H9 (cell line): ENCODE data around the gene DMXL1. TPM values are rescaled to one million over a fixed set of nuclear protein-coding genes. Genes with fewer than 3 reads are reported as not detected.

ENCODE experiments used
- DNase-seq: peaks from one replicate; pipeline ENCODE4 v3.0.0-alpha.2; 2017
- H2AFZ ChIP-seq: one replicate; pipeline ENCODE4 v1.6.1; 2013; ENCODE audit warnings: mild to moderate bottlenecking, low read length, control low read depth, moderate library complexity
- H2AK5ac ChIP-seq: 2 replicates; pipeline ENCODE4 v1.6.1; 2013; ENCODE audit warnings: low read length, control low read depth, mixed read lengths; ENCODE audit not compliant: insufficient read length
- H2BK120ac ChIP-seq: one replicate; pipeline ENCODE4 v1.6.1; 2013; ENCODE audit warnings: low read depth, mild to moderate bottlenecking, low read length, control low read depth, inconsistent platforms; ENCODE audit not compliant: poor library complexity, severe bottlenecking
- H2BK12ac ChIP-seq: 2 replicates; pipeline ENCODE4 v1.6.1; 2013; ENCODE audit warnings: low read length, control low read depth, mixed read lengths, low read depth; ENCODE audit not compliant: insufficient read length
- H2BK15ac ChIP-seq: 2 replicates; pipeline ENCODE4 v1.6.1; 2013; ENCODE audit warnings: low read depth, low read length, control low read depth
- H2BK20ac ChIP-seq: one replicate; pipeline ENCODE4 v1.6.1; 2013; ENCODE audit warnings: low read depth, mild to moderate bottlenecking, low read length, control low read depth, inconsistent platforms; ENCODE audit not compliant: poor library complexity, severe bottlenecking
- H2BK5ac ChIP-seq: 2 replicates; pipeline ENCODE4 v1.6.1; 2013; ENCODE audit warnings: low read length, control low read depth, mixed read lengths; ENCODE audit not compliant: insufficient read length
- H3K14ac ChIP-seq: 2 replicates; pipeline ENCODE4 v1.6.1; 2013; ENCODE audit warnings: low read length, control low read depth; ENCODE audit not compliant: insufficient read depth
- H3K18ac ChIP-seq: 2 replicates; pipeline ENCODE4 v1.6.1; 2013; ENCODE audit warnings: low read depth, mild to moderate bottlenecking, mixed read lengths, low read length, control low read depth; ENCODE audit not compliant: insufficient read length
- H3K23ac ChIP-seq: 2 replicates; pipeline ENCODE4 v1.6.1; 2013; ENCODE audit warnings: low read length, control low read depth, mixed read lengths, low read depth; ENCODE audit not compliant: insufficient read length
- H3K23me2 ChIP-seq: 2 replicates; pipeline ENCODE4 v1.6.1; 2013; ENCODE audit warnings: low read depth, mild to moderate bottlenecking, mixed read lengths, low read length, control low read depth; ENCODE audit not compliant: insufficient read length, poor library complexity, severe bottlenecking
- H3K27ac ChIP-seq: 2 replicates; pipeline ENCODE4 v1.5.1; 2013; ENCODE audit warnings: low read length, control low read depth, mixed read lengths, low read depth; ENCODE audit not compliant: insufficient read length
- H3K27me3 ChIP-seq: 2 replicates; pipeline ENCODE4 v1.6.1; 2013; ENCODE audit warnings: low read length, control low read depth, inconsistent platforms; ENCODE audit not compliant: insufficient read depth
- H3K4ac ChIP-seq: 2 replicates; pipeline ENCODE4 v1.6.1; 2013; ENCODE audit warnings: low read depth, mild to moderate bottlenecking, control low read depth, inconsistent platforms, low read length, moderate library complexity
- H3K4me1 ChIP-seq: 2 replicates; pipeline ENCODE4 v1.6.1; 2013; ENCODE audit warnings: low read length, control low read depth, inconsistent platforms; ENCODE audit not compliant: insufficient read depth
- H3K4me2 ChIP-seq: 2 replicates; pipeline ENCODE4 v1.6.1; 2013; ENCODE audit warnings: low read length, control low read depth, mixed read lengths; ENCODE audit not compliant: insufficient read length, insufficient read depth
- H3K56ac ChIP-seq: 2 replicates; pipeline ENCODE4 v1.6.1; 2013; ENCODE audit warnings: low read depth, mild to moderate bottlenecking, mixed read lengths, low read length, control low read depth; ENCODE audit not compliant: insufficient read length
- H3K79me1 ChIP-seq: 2 replicates; pipeline ENCODE4 v1.6.1; 2013; ENCODE audit warnings: low read depth, mild to moderate bottlenecking, moderate library complexity, low read length, control low read depth, inconsistent platforms; ENCODE audit not compliant: insufficient read depth, poor library complexity, severe bottlenecking
- H3K79me2 ChIP-seq: 2 replicates; pipeline ENCODE4 v1.6.1; 2013; ENCODE audit warnings: low read length, control low read depth, inconsistent platforms; ENCODE audit not compliant: insufficient read depth
- H3K9ac ChIP-seq: 2 replicates; pipeline ENCODE4 v1.6.1; 2013; ENCODE audit warnings: low read length, control low read depth, mixed read lengths; ENCODE audit not compliant: insufficient read length; ENCODE audit errors: extremely low read depth
- H3K9me3 ChIP-seq: one replicate; pipeline ENCODE4 v1.6.1; 2013; ENCODE audit warnings: low read depth, low read length, inconsistent platforms; ENCODE audit not compliant: control insufficient read depth
- H3T11ph ChIP-seq: one replicate; pipeline ENCODE4 v1.6.1; 2013; ENCODE audit warnings: mild to moderate bottlenecking, low read length, control low read depth, inconsistent platforms
- H4K20me1 ChIP-seq: one replicate; pipeline ENCODE4 v1.6.1; 2013; ENCODE audit not compliant: control insufficient read depth, insufficient read length, insufficient read depth
- H4K5ac ChIP-seq: 2 replicates; pipeline ENCODE4 v1.6.1; 2013; ENCODE audit warnings: low read depth, mild to moderate bottlenecking, mixed read lengths, low read length, control low read depth; ENCODE audit not compliant: insufficient read length
- H4K8ac ChIP-seq: replicated peaks from 2 replicates; pipeline ENCODE4 v1.6.1; 2013; ENCODE audit warnings: low read length, control low read depth, mixed read lengths, low read depth; ENCODE audit not compliant: insufficient read length
- H4K91ac ChIP-seq: 2 replicates; pipeline ENCODE4 v1.6.1; 2013; ENCODE audit warnings: low read depth, mild to moderate bottlenecking, moderate library complexity, mixed read lengths, low read length, control low read depth; ENCODE audit not compliant: insufficient read length
- H3K27ac Mint-ChIP-seq, 3 experiments: 2 replicates in 2 of 3; 3 replicates in 1 of 3; pipeline ENCODE4 v1.8.0; 2020 to 2021; ENCODE audit warnings: mixed read lengths in 3 of 3, mild to moderate bottlenecking in 1 of 3, moderate library complexity in 1 of 3
- H3K27me3 Mint-ChIP-seq: 2 replicates; pipeline ENCODE4 v1.8.0; 2021; ENCODE audit warnings: low read depth, mild to moderate bottlenecking, moderate library complexity, mixed read lengths
- H3K36me3 Mint-ChIP-seq, 3 experiments: 2 replicates in 2 of 3; 3 replicates in 1 of 3; pipeline ENCODE4 v1.8.0; 2020 to 2021; ENCODE audit warnings: low read depth in 3 of 3, mixed read lengths in 3 of 3; ENCODE audit not compliant: insufficient read depth in 1 of 3
- H3K4me1 Mint-ChIP-seq, 2 experiments: 2 replicates each; pipeline ENCODE4 v1.8.0; 2020; ENCODE audit warnings: mixed read lengths in 2 of 2
- H3K4me3 Mint-ChIP-seq, 2 experiments: 2 replicates in 1 of 2; 3 replicates in 1 of 2; pipeline ENCODE4 v1.8.0; 2020 to 2021; ENCODE audit warnings: mild to moderate bottlenecking in 2 of 2, mixed read lengths in 2 of 2, moderate library complexity in 1 of 2
- H3K9me3 Mint-ChIP-seq, 2 experiments: 2 replicates in 1 of 2; 3 replicates in 1 of 2; pipeline ENCODE4 v1.8.0; 2020; ENCODE audit warnings: mild to moderate bottlenecking in 2 of 2, mixed read lengths in 2 of 2, moderate library complexity in 1 of 2
- CTCF ChIP-seq: fragments of 200-600 bp; sonication (generic); conservative IDR thresholded peaks from 3 replicates; pipeline ENCODE4 v1.8.0; 2021; ENCODE audit warnings: antibody characterized with exemption, mild to moderate bottlenecking
- WGBS: extraction: QIAGEN DNeasy Blood & Tissue Kit; methylation state at CpG from one replicate; pipeline ENCODE4 v1.1.7; 2013; ENCODE audit warnings: missing lambda C conversion rate, low lambda C conversion rate, mixed read lengths; ENCODE audit not compliant: insufficient read length; ENCODE audit errors: extremely low coverage; 5-methylcytosine and 5-hydroxymethylcytosine counted together
- total RNA-seq: library from RNA; stranded (reverse); gene quantifications from 2 replicates; pipeline ENCODE4 v1.2.1, GENCODE V29; 2021

Gene DMXL1
- total RNA-seq, 1 experiment from 2014 or later, result 63.5 TPM

- Histone ChIP-seq H2AK5ac (no peak overlapping the region), H3K9me3 (no peaks in the 10 kb centered on the region), H4K5ac (no peak overlapping the region), H3K23ac (no peak overlapping the region), H3K27ac (peak overlapping the region; percentile 93), H3K79me2 (peaks cover 17% of the 10 kb centered on the region; the same call in 1 of the 2 replicates), H4K8ac (no peak overlapping the region), H3K79me1 (no peaks in the 10 kb centered on the region), H4K20me1 (no peaks in the 10 kb centered on the region), H3K27me3 (no peaks in the 10 kb centered on the region), H3K9ac (peak overlapping the region; percentile 88), H3T11ph (no peak overlapping the region), H2BK5ac (peak overlapping the region; percentile 14), H3K4me2 (peak overlapping the region; percentile 71), H2BK12ac (no peak overlapping the region), H2BK15ac (no peak overlapping the region), H3K56ac (no peak overlapping the region), H4K91ac (no peak overlapping the region), H3K23me2 (peaks cover 4% of the 10 kb centered on the region), H2BK120ac (no peak overlapping the region), H3K14ac (peak overlapping the region; percentile 64; the same call in 1 of the 2 replicates), H3K4me1 (peaks cover 2% of the 10 kb centered on the region; the same call in 1 of the 2 replicates), H3K4ac (no peak overlapping the region), H2BK20ac (no peak overlapping the region), H2AFZ (peak overlapping the region; percentile 98), H3K18ac (peak overlapping the region; percentile 95)
- H3K4me1 Mint-ChIP-seq, result peaks cover 27 to 30% of the 10 kb centered on the region in 2 experiments
- H3K27me3 Mint-ChIP-seq, result no peaks in the 10 kb centered on the region
- TF ChIP-seq CTCF, result no peak
- no peak for DNase-seq
- no CpG with 5 or more reads among the region's 9 CpGs for WGBS
- peak overlapping the region; percentile 91 to 93 for H3K4me3 Mint-ChIP-seq
- H3K27ac Mint-ChIP-seq, result peak overlapping the region; percentile 98 to 99 (median 99)
- H3K36me3 Mint-ChIP-seq, result no peaks in the 10 kb centered on the region
- no peaks in the 10 kb centered on the region for H3K9me3 Mint-ChIP-seq
These were observed 384 bp upstream of the DMXL1 start for GRCh38 chr5:119070578-119070827.
